Measurements from ENCODE around the gene PDE9A.

DNA sequence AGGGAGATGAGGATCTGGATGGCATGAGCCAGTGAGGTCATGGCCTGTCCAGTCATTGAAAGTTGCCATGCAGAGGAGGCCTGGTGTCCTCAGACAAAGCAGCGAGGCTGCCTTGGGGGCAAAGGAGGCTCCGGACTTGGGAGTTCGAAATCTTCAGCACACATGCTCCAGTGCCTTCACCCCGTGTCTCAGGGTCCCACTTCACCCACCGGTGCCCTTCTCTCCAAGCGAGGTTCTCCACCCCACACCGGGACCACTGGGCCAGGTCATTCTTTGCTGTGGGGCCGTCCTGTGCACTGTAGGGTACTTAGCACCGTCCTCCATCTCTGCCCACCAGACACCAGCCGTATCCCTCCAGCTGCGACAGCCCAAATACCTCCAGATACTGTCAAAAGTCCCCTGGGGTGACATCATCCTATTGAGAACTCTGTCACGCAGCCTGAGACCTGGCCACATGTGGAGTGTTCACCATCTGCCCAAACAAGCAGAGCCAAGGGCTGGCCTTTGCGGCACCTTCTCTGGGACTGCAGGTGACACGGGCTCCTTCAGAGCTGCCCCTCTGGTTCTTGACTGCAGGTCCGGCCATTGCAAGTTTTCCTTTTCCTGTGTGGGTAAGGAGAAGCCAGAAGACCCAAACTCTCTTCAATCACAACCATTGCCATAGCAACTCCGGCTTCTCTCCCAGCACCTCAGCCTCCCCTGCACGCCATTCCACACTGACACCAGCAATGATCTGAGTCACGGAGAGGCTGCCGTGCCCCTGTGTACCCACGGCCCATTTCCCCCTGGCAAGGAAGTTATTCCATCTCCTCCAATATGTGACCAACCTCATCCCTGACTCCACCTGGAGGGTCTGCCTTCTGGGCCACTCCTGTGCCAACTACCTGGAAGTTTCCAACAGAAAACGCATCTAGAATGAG is 20.4 kb upstream of the PDE9A start:
- TF ChIP-seq EZH2 (IDR thresholded peaks at IDR 0.05; ENCODE audit: borderline replicate concordance, low read depth, low read length, severe bottlenecking), result no peak
- no peak for TF ChIP-seq CTCF (IDR thresholded peaks at IDR 0.05; ENCODE audit: borderline replicate concordance, extremely low read depth, low read length, poor library complexity, severe bottlenecking)

Data from DND-41 (cell line).